Activated CD8-positive, alpha-beta T cell treated with anti-CD3 and anti-CD28 coated beads for 36 hours (primary cell): Measurements from ENCODE around the gene ANAPC2. TPM values are rescaled to one million over a fixed set of nuclear protein-coding genes. Genes with fewer than 3 reads are reported as not detected.

Experiments
- ATAC-seq: fragments of 200-7000 bp; cut with Tn5 transposase; one replicate; pipeline ENCODE4 v1.10.0; 2021; ENCODE audit warnings: mild to moderate bottlenecking, moderate library complexity
- CTCF ChIA-PET: fragments of 350-600 bp; sonication (Branson Sonifier 250); formaldehyde crosslinking; loops from one replicate; lab custom pipeline; 2021; ENCODE audit warnings: antibody characterized with exemption; lab: Charles Lee
- POLR2A ChIA-PET: fragments of 350-600 bp; sonication (Branson Sonifier 250); formaldehyde crosslinking; loops from one replicate; lab custom pipeline; 2021; ENCODE audit warnings: antibody characterized with exemption; lab: Charles Lee
- DNase-seq: peaks from one replicate; pipeline ENCODE4 v3.0.0-alpha.2; 2020
- H3K27ac Mint-ChIP-seq: one replicate; pipeline ENCODE4 v1.8.0; 2021; ENCODE audit warnings: mild to moderate bottlenecking, mixed read lengths
- H3K27me3 Mint-ChIP-seq: one replicate; pipeline ENCODE4 v1.8.0; 2021; ENCODE audit warnings: mixed read lengths
- H3K36me3 Mint-ChIP-seq: one replicate; pipeline ENCODE4 v1.8.0; 2021; ENCODE audit warnings: low read depth, mixed read lengths
- H3K4me1 Mint-ChIP-seq: one replicate; pipeline ENCODE4 v1.8.0; 2021; ENCODE audit warnings: low read depth, mixed read lengths
- H3K4me3 Mint-ChIP-seq: one replicate; pipeline ENCODE4 v1.8.0; 2021; ENCODE audit warnings: mild to moderate bottlenecking, moderate library complexity, mixed read lengths
- H3K9me3 Mint-ChIP-seq: one replicate; pipeline ENCODE4 v1.8.0; 2021; ENCODE audit warnings: mixed read lengths
- intact Hi-C: fragments of 100-400 bp; cut with micrococcal nuclease; formaldehyde crosslinking; loops from one replicate; pipeline ENCODE4 v1.10.0; 2022
- total RNA-seq, 2 experiments: library from RNA; stranded (reverse); gene quantifications; one replicate each; pipeline ENCODE4 v1.2.3, GENCODE V29; 2021
- TF ChIP-seq, protein P1 (sequence below): fragments of 200-600 bp; IDR thresholded peaks from one replicate; pipeline ENCODE4 v1.8.0; 2022; ENCODE audit warnings: antibody characterized with exemption, mild to moderate bottlenecking

ANAPC2 gene
- total RNA-seq, 2 experiments from 2014 or later = 38.6 to 39.6 TPM

DNA sequence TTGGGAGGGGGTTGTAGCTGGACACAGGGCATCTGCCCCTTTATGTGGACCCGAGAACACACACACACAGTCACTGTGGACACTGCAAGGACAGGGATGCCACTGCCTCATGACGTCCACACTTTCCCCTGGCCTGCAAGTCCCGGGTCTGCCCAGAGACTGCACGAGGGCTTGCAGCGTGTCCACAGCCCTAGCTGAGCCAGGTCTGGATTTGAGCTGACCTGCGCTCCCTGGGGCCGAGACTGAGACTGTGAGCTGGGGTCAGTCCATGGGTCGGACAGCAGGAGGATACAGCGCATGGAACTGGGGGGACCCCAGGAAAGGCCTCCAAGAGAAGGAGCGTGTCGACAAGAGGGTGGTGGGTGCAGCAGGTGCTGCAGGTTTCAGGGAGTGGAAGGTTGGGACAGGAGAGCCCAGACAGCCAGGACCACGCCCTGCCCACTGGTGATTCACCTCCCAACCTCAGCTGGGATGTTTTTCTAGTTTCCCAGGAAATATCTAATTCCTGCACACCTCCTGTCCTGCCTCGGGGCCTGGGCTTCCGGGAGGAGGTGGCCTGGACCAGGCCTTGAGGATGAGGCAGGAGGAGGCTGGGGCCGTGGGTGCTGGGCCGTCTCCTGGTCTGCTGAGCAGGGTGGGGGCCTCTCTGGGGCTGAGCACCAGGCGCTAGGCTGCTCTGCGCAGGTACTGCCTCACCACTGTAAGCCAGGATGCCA lies 38.1 kb upstream of the ANAPC2 start:
- CTCF ChIA-PET = interaction anchor here (0.7 to 8.9 kb wide), 17 partner anchors 10 to 179 kb away, joined by 3 to 58 read pairs (median 5); partner anchors contain the start of genes ANAPC2, NPDC1 and SSNA1
- no peaks in the 10 kb centered on the region for H3K9me3 Mint-ChIP-seq
- POLR2A ChIA-PET = interaction anchor here (0.6 to 1.9 kb wide), 6 partner anchors 19 to 688 kb away, joined by 3 to 5 read pairs (median 3); partner anchors contain the start of genes NDOR1 and TMEM203
- peaks cover 9% of the 10 kb centered on the region for H3K4me1 Mint-ChIP-seq
- H3K27ac Mint-ChIP-seq = no peak overlapping the region
- DNase-seq (no peak), ATAC-seq (no peak)
- H3K4me3 Mint-ChIP-seq = no peak overlapping the region
- peaks cover 1% of the 10 kb centered on the region for H3K27me3 Mint-ChIP-seq
- TF ChIP-seq, protein P1, sequence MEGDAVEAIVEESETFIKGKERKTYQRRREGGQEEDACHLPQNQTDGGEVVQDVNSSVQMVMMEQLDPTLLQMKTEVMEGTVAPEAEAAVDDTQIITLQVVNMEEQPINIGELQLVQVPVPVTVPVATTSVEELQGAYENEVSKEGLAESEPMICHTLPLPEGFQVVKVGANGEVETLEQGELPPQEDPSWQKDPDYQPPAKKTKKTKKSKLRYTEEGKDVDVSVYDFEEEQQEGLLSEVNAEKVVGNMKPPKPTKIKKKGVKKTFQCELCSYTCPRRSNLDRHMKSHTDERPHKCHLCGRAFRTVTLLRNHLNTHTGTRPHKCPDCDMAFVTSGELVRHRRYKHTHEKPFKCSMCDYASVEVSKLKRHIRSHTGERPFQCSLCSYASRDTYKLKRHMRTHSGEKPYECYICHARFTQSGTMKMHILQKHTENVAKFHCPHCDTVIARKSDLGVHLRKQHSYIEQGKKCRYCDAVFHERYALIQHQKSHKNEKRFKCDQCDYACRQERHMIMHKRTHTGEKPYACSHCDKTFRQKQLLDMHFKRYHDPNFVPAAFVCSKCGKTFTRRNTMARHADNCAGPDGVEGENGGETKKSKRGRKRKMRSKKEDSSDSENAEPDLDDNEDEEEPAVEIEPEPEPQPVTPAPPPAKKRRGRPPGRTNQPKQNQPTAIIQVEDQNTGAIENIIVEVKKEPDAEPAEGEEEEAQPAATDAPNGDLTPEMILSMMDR = no peak
- H3K36me3 Mint-ChIP-seq = no peaks in the 10 kb centered on the region
- intact Hi-C loops = loop anchor here (5.0 kb wide), 1 partner anchor 104 kb away; no protein-coding TSS in a partner anchor

DNA sequence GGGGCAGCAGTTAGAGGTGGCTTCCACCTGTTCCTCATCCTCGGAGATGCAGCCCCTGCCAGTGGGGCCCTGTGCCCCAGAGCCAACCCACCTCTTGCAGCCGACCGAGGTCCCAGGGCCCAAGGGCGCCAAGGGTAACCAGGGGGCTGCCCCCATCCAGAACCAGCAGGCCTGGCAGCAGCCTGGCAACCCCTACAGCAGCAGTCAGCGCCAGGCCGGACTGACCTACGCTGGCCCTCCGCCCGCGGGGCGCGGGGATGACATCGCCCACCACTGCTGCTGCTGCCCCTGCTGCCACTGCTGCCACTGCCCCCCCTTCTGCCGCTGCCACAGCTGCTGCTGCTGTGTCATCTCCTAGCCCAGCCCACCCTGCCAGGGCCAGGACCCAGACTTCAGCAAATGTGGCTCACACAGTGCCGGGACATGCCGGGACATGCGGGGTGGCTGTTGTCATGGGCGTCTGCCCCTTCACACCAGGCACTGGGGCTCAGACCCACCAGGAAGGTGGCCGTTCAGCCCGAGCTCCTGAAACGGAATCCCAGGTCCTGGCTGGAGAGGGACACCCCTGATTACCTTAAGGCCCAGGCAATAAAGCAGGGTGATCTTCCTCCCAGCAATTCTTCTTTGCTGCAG lies 37.5 kb upstream of the ANAPC2 start:
- Mint-ChIP-seq H3K27me3 (peaks cover 1% of the 10 kb centered on the region), H3K27ac (no peak overlapping the region), H3K36me3 (no peaks in the 10 kb centered on the region), H3K4me1 (peaks cover 10% of the 10 kb centered on the region), H3K9me3 (no peaks in the 10 kb centered on the region), H3K4me3 (no peak overlapping the region)
- intact Hi-C loops = loop anchor here (5.0 kb wide), 1 partner anchor 104 kb away; no protein-coding TSS in a partner anchor
- TF ChIP-seq, protein P1 = no peak
- POLR2A ChIA-PET = interaction anchor here (0.6 to 1.9 kb wide), 7 partner anchors 16 to 687 kb away, joined by 3 to 5 read pairs (median 3); partner anchors contain the start of genes NDOR1, TMEM203 and TUBB4B
- ATAC-seq = no peak
- DNase-seq = no peak
- CTCF ChIA-PET = interaction anchor here (0.9 to 8.9 kb wide), 9 partner anchors 11 to 179 kb away, joined by 3 to 58 read pairs (median 9); partner anchors contain the start of gene NPDC1

DNA sequence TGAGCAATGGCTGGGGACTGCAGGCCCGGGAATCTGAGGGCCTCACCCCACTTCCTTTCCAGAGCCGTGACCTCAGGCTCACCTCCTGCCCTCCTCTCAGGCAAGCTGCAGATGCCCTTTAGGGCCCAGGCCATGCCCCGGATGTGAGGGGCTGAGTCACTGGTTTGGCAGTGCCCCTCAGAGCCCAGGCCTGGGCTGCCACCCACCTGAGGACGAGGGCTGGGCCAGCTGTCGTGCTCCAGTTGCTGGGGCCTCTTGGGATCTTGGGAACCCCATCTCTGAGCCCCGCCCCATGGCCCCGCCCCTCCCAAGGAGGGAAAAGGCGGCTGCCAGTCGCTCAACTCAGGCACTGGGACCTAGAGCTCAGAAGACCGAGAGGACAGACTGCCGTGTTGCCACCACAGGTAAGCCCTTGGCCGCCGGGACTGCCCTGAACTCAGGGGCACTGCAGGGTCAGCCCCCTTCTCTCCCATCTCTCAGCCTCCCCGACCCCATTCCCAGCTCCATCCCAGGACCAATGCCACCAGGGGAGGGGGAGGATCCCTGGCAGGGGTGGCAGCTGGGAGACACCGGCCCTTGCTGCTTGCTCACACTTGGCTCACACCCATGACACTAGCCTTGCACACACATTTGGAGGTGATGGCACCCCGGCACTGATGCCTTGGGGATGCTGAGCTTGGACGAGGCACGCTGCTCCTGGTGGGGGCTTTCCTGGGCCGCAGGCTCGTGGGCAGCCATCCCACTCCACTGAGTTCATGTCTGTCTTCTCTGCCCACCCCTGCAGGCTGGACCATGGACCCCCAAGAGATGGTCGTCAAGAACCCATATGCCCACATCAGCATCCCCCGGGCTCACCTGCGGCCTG lies 36.7 kb upstream of the ANAPC2 start, which contains the start of gene CYSRT1:
TSS of gene CYSRT1 (plus strand) at position 345 of the 865 bp plus-strand sequence. CDS start at position 793, 448 bp downstream.
- CTCF ChIA-PET = interaction anchor here (0.9 to 8.9 kb wide), 10 partner anchors 11 to 178 kb away, joined by 3 to 58 read pairs (median 6); partner anchors contain the start of genes NPDC1 and SSNA1
- ATAC-seq (peak; percentile 4), DNase-seq (peak; percentile 69)
- H3K36me3 Mint-ChIP-seq = no peaks in the 10 kb centered on the region
- TF ChIP-seq, protein P1 = no peak
- H3K27me3 Mint-ChIP-seq = peaks cover 1% of the 10 kb centered on the region
- intact Hi-C loops = loop anchor here (5.0 kb wide), 1 partner anchor 103 kb away; no protein-coding TSS in a partner anchor
- H3K9me3 Mint-ChIP-seq = no peaks in the 10 kb centered on the region
- H3K27ac Mint-ChIP-seq = peak within 1 kb of the TSS; percentile 71
- peaks cover 11% of the 10 kb centered on the region for H3K4me1 Mint-ChIP-seq
- POLR2A ChIA-PET = interaction anchor here (1.0 to 1.2 kb wide), 5 partner anchors 16 to 113 kb away, joined by 3 to 4 read pairs (median 3); partner anchors contain the start of gene TUBB4B
- H3K4me3 Mint-ChIP-seq = peak within 1 kb of the TSS; percentile 80

DNA sequence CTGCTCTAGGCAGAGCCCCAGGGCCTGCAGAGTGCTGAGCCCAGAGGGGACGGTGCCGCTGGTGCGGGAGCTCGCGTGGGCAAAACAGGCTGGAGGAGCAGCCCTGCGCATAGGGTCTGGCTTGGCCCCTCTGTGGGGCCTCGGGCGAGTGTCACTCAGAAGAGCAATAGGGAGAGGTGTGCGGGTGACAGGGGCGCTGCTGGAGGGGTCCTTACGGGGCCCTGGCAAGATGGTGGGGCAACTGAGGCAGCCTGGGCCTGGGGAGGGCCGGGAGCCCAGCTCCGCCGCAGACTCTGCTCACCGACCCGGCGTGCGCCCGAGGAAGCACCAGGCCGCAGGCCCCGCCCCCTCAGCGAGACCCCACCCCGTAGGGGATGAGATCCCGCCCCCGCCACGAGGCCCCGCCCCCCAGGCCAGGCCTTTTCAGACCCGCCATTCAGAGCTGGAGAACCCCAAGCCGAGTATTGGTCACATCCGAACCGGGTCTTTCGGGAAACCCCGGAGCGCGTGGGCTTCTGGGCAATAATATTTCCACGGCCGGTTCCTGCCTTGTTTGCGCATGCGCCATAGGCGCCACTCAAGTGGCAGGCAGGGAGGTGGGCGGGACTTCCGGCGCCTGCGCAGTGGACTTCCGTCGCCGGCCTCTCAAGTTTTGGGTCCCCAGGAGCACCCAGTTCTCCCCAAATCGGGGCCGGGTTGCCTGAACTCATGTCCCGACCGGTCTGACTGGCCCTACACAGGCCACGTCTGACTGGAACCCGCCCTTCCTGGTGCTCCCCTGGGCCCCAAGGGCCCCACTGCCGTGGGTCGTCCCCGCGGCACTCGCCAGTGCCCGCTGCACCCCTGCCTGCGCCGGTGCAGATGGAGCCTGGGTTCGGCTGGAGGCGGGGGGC lies 35.0 kb upstream of the ANAPC2 start:
- POLR2A ChIA-PET = interaction anchor here (0.6 to 2.8 kb wide), 17 partner anchors 9 to 137 kb away, joined by 3 to 16 read pairs (median 4); partner anchors contain the start of genes MAN1B1, NDOR1, NELFB and TMEM203

More for the DNA sequence above, 35.0 kb upstream of the ANAPC2 start:
- intact Hi-C loops = no loop called here
- Mint-ChIP-seq H3K36me3 (no peaks in the 10 kb centered on the region), H3K4me1 (peaks cover 11% of the 10 kb centered on the region), H3K9me3 (no peaks in the 10 kb centered on the region), H3K27ac (peak overlapping the region; percentile 71), H3K4me3 (peak overlapping the region; percentile 80), H3K27me3 (peaks cover 1% of the 10 kb centered on the region)
- ATAC-seq = peak; percentile 93
- TF ChIP-seq, protein P1 = no peak
- CTCF ChIA-PET = interaction anchor here (0.7 to 8.9 kb wide), 13 partner anchors 10 to 188 kb away, joined by 3 to 58 read pairs (median 3); partner anchors contain the start of gene GRIN1
- DNase-seq = peak; percentile 99
